ENCODE measurements around the gene KANSL1L. TPM values are rescaled to one million over a fixed set of nuclear protein-coding genes. Genes with fewer than 3 reads are reported as not detected.

The KANSL1L gene
- total RNA-seq, 1 experiment from 2014 or later: 6.7 TPM

GRCh38 chr2:210050885-210051284, 120.3 kb downstream of the KANSL1L start:
- peaks cover 0 to 5% of the 10 kb centered on the region in 2 experiments; a peak in 2 of 4 replicates for H3K9me3 ChIP-seq (ENCODE audit: control insufficient read depth in 1 of 2, insufficient read depth in 1 of 2, low read depth in 1 of 2, low read length in 2 of 2)
- H3K36me3 ChIP-seq (ENCODE audit: control insufficient read depth in 1 of 2, insufficient read depth in 2 of 2, low read length in 2 of 2): no peaks in the 10 kb centered on the region
- CTCF ChIA-PET: no interaction called here
- H3K4me3 ChIP-seq (replicated peaks in 1 of 2; ENCODE audit: low read depth in 1 of 2, low read length in 2 of 2): no peak overlapping the region
- POLR2A ChIA-PET: no interaction called here
- no peak for TF ChIP-seq JUND (IDR thresholded peaks at IDR 0.05)
- no peak for TF ChIP-seq FOSL1 (IDR thresholded peaks at IDR 0.05; ENCODE audit: low read depth)
- TF ChIP-seq POLR2A (IDR thresholded peaks at IDR 0.05; ENCODE audit: borderline replicate concordance, extremely low read depth, insufficient read depth, insufficient read length): no peak
- TF ChIP-seq CTCF (IDR thresholded peaks at IDR 0.05 in 2 of 3, conservative IDR thresholded peaks at IDR 0.05 in 1 of 3; ENCODE audit: borderline replicate concordance in 1 of 3, insufficient read depth in 1 of 3, low read depth in 2 of 3, low read length in 2 of 3): no peak
- TF ChIP-seq SP1 (IDR thresholded peaks at IDR 0.05; ENCODE audit: low read depth): no peak
- no peak for TF ChIP-seq EZH2phosphoT487 (IDR thresholded peaks at IDR 0.05; ENCODE audit: borderline replicate concordance)
- no peak for TF ChIP-seq TCF7L2 (IDR thresholded peaks at IDR 0.05; ENCODE audit: borderline replicate concordance, extremely low read depth, insufficient read depth, insufficient read length)
- no peak for TF ChIP-seq RAD21 (IDR thresholded peaks at IDR 0.05; ENCODE audit: low read depth)
- no peak for TF ChIP-seq EZH2 (IDR thresholded peaks at IDR 0.05)
- no peak for TF ChIP-seq CEBPB (IDR thresholded peaks at IDR 0.05; ENCODE audit: low read depth)
- no peak for TF ChIP-seq ELF1 (IDR thresholded peaks at IDR 0.05; ENCODE audit: borderline replicate concordance, low read depth)
- TF ChIP-seq SRF (IDR thresholded peaks at IDR 0.05; ENCODE audit: low read depth): no peak
- TF ChIP-seq POLR2AphosphoS5 (IDR thresholded peaks at IDR 0.05; ENCODE audit: low read depth, low read length): no peak
- TF ChIP-seq SIN3A (IDR thresholded peaks at IDR 0.05; ENCODE audit: low read depth): no peak
- TF ChIP-seq REST (IDR thresholded peaks at IDR 0.05; ENCODE audit: low read depth): no peak
- no peak for TF ChIP-seq ATF3 (IDR thresholded peaks at IDR 0.05)
- no peak for TF ChIP-seq ZFX (IDR thresholded peaks at IDR 0.05)
- TF ChIP-seq CBX3 (IDR thresholded peaks at IDR 0.05; ENCODE audit: low read depth): no peak
- ATAC-seq (no peak), DNase-seq (ENCODE audit: low read depth, low spot score) (no peak)
- intact Hi-C loops (cut with micrococcal nuclease): no loop called here
- BruUV-seq (replicated peaks): no TSS peak
- no peaks in the 10 kb centered on the region for H4K20me1 ChIP-seq (ENCODE audit: insufficient read depth)
- H2AFZ ChIP-seq (ENCODE audit: low read depth, low read length, poor library complexity, severe bottlenecking): no peak overlapping the region
- H3K4me2 ChIP-seq (ENCODE audit: low read length): no peak overlapping the region
- no peak overlapping the region for H3K9ac ChIP-seq (ENCODE audit: low read length)
- no peaks in the 10 kb centered on the region for H3K4me1 ChIP-seq (ENCODE audit: control insufficient read depth in 1 of 2, insufficient read depth in 2 of 2, low read length in 2 of 2)
- RAD21 ChIA-PET (ENCODE audit: low non-redundant PET in 1 of 2, low total read pairs in 2 of 2, uncharacterized antibody in 2 of 2, unreplicated experiment in 2 of 2): no interaction called here
- H3K27me3 ChIP-seq (ENCODE audit: insufficient read depth, low read length): no peaks in the 10 kb centered on the region
- no peaks in the 10 kb centered on the region for H3K79me2 ChIP-seq (ENCODE audit: insufficient read depth, low read length)
- no peaks in the 10 kb centered on the region for H3K9me2 ChIP-seq (ENCODE audit: insufficient read depth)
- H3K27ac ChIP-seq (ENCODE audit: low read depth, low read length): no peak overlapping the region

Measured in HCT116 (cell line).